Measurements from ENCODE around the gene HBE1.

Gene HBE1

DNA sequence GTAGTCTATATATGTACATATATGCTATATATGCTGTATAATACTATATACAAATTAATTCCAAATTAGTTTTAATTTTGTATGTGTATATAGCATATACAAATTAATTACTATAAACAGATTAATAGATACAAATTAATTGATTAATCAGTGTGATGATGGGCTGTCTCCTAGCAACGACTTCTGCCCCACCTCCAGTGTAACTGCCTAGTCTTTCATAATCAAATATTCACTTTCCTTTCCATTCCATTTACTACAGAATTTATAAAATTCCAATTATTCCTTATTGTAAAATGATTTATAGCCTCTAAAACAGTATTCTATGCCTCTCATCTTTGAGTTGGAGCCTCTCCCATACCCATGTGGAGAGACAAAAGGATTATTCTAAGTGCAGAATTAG, 36.4 kb downstream of the HBE1 start:
- no peak for DNase-seq (ENCODE audit: low spot score)

DNA sequence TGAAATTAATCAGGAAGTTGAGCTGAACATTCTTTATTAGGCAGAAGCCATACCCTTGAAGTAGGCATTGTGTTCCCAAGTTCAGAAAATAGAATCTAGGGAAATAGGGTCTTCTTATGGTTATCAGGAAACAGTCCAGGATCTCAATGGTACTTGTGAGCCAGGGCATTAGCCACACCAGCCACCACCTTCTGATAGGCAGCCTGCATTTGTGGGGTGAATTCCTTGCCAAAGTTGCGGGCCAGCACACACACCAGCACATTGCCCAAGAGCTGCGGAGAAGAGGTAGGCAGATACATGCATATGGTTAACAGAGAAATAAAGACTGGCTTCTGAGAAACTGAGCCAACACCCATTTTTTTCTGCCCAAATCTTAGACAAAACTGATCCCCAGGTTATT, 36.9 kb downstream of the HBE1 start:
- DNase-seq (ENCODE audit: low spot score) = no peak

DNA sequence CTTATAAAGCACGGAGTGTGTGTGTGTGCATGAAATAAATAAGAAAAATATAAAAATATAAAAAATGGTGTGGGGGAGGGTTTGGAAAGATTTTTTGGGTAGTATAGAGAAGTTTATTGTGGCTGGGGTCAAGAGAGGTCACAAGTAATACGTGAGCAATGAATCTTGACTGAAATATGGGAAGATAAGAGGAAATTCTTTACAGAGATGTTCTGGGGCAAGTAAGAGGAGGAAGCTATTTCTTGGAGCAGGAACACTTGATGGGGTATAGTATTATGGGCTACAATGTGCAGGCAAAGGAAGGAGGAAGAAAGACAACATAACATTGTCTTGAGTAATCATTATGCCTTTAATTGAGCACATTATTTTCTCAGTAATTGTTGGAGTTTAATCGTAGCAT, 37.6 kb downstream of the HBE1 start:
- no peak for DNase-seq (ENCODE audit: low spot score)

DNA sequence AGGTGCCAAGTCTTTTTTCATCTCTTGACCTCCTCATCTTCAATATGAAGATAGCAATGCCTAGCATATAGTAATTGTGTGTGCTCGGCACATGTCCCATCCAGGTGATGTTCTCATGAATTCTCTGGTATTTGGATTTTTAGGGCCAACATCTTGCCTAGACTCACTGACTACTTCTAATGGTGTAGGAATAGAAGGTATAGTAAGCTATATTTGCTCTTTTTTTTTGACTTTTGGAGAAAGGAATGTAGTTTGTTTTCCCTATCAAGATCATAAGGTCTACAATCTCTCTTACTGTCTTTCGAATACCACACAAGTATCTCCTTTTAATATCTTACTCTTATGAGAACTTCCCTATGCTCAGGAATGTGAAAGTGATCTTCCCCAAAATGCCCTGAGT, 38.6 kb downstream of the HBE1 start:
- DNase-seq (ENCODE audit: low spot score) = no peak

DNA sequence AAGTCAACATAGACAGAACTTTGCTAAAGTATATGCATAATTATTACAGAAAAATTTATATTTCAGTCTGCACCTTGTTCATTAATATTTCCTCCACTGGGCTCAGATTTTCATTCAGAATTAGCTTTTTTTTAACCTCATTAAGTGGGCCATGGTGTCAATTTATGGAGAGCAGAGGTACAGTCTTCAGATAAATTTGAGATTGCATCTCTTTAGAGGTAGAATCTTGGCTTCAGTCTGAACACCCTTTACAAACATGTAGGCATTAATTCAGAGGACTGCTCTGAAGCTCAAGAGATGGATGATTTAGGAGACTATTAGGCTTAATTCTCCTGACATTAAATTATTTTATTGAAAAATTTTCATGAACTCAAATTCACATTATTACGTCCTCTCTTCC, 39.5 kb downstream of the HBE1 start:
- no peak for DNase-seq (ENCODE audit: low spot score)

DNA sequence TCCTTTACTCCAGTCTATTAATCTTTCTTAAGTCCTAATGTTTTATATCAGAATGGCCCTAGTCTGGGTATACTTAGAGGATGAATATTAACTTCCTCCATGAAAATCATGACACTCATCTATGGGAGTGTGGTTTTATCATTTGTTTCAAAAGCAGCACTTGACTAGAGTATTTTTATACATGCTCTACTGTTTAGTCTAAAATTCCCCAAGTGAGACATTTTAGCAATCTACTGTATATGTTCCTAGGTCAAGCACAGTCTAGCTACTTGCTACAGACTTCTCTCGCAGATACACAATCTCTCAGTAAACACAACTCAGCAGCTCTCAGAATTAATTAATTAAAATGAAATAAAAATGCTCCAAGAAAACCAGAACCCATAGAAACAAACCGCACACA, 39.9 kb downstream of the HBE1 start:
- no peak for DNase-seq (ENCODE audit: low spot score)

DNA sequence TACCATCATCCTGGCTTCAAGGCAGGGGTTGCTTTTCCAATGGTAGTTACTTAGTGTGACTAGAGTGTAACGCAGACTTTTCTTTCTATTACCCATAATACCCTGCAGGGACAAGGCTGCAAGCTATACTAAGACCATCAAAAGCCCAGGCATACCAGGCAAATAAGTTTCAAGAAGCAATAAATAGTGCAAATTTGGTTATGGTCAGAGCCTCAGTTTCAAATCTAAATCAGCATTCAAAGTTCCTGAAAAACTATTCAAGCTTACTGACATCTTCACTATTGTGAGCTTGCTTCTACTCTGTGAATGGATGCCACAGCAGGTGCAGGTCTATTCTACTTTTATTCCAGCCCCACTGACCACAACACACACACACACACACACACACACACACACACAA, 40.4 kb downstream of the HBE1 start:
- no peak for DNase-seq (ENCODE audit: low spot score)

DNA sequence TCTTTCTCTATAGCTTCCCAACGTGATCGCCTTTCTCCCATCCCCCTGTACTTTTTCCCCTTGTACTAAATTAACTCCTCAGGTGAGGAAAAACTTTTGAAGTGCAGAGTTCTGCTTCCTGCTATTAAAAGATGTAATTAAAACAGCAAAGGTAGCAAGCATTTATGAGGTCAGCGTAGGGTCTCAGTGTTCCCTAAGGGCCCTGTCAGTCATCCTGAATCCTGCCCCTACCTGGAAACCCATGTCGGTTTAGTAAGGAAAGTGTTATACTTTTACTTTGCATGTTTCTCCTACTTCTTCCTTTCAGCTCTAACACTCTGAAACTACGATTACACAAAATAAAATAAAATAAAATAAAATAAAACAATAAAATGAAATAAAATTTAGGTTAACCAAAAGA, 41.6 kb downstream of the HBE1 start:
- no peak for DNase-seq (ENCODE audit: low spot score)

DNA sequence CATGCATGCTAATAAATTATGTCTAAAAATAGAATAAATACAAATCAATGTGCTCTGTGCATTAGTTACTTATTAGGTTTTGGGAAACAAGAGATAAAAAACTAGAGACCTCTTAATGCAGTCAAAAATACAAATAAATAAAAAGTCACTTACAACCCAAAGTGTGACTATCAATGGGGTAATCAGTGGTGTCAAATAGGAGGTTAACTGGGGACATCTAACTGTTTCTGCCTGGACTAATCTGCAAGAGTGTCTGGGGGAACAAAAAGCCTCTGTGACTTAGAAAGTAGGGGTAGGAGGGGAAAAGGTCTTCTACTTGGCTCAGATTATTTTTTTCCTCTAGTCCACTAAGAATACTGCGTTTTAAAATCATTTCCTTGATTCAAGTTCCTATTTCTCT, 42.1 kb downstream of the HBE1 start:
- no peak for DNase-seq (ENCODE audit: low spot score)

DNA sequence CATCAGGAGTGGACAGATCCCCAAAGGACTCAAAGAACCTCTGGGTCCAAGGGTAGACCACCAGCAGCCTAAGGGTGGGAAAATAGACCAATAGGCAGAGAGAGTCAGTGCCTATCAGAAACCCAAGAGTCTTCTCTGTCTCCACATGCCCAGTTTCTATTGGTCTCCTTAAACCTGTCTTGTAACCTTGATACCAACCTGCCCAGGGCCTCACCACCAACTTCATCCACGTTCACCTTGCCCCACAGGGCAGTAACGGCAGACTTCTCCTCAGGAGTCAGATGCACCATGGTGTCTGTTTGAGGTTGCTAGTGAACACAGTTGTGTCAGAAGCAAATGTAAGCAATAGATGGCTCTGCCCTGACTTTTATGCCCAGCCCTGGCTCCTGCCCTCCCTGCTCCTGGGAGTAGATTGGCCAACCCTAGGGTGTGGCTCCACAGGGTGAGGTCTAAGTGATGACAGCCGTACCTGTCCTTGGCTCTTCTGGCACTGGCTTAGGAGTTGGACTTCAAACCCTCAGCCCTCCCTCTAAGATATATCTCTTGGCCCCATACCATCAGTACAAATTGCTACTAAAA, 42.9 kb downstream of the HBE1 start, which contains the start of gene HBB:
TSS of gene HBB (minus strand) at position 340 of the 579 bp plus-strand sequence. CDS start at position 290, 50 bp downstream.
- no peak for DNase-seq (ENCODE audit: low spot score)

DNA sequence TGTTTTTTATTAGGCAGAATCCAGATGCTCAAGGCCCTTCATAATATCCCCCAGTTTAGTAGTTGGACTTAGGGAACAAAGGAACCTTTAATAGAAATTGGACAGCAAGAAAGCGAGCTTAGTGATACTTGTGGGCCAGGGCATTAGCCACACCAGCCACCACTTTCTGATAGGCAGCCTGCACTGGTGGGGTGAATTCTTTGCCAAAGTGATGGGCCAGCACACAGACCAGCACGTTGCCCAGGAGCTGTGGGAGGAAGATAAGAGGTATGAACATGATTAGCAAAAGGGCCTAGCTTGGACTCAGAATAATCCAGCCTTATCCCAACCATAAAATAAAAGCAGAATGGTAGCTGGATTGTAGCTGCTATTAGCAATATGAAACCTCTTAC, 44.3 kb downstream of the HBE1 start:
- no peak for DNase-seq (ENCODE audit: low spot score)

DNA sequence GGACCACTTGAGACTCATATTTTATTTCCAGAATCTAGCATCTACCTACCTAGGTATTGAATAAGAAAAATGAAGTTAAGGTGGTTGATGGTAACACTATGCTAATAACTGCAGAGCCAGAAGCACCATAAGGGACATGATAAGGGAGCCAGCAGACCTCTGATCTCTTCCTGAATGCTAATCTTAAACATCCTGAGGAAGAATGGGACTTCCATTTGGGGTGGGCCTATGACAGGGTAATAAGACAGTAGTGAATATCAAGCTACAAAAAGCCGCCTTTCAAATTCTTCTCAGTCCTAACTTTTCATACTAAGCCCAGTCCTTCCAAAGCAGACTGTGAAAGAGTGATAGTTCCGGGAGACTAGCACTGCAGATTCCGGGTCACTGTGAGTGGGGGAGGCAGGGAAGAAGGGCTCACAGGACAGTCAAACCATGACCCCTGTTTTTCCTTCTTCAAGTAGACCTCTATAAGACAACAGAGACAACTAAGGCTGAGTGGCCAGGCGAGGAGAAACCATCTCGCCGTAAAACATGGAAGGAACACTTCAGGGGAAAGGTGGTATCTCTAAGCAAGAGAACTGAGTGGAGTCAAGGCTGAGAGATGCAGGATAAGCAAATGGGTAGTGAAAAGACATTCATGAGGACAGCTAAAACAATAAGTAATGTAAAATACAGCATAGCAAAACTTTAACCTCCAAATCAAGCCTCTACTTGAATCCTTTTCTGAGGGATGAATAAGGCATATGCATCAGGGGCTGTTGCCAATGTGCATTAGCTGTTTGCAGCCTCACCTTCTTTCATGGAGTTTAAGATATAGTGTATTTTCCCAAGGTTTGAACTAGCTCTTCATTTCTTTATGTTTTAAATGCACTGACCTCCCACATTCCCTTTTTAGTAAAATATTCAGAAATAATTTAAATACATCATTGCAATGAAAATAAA, 44.9 kb downstream of the HBE1 start:
- DNase-seq (ENCODE audit: low spot score) = no peak

DNA sequence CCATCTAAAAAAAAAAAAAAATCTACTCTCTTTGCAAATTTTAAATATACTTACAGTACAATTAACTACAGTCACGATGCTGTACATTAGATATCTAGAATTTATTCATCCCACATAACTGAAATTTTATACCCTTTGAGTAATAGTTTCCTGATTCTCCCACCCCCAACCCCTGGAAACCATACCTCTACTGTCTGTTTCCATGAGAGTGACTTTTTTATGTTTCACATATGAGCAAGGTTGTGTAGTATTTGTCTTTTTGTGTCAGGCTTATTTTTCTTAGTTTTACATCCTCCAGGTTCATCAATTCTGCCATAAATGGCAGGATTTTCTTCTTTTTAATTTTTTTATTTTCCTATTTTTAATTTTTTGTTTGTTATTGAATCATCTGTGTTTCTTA, 46.1 kb downstream of the HBE1 start:
- no peak for DNase-seq (ENCODE audit: low spot score)

DNA sequence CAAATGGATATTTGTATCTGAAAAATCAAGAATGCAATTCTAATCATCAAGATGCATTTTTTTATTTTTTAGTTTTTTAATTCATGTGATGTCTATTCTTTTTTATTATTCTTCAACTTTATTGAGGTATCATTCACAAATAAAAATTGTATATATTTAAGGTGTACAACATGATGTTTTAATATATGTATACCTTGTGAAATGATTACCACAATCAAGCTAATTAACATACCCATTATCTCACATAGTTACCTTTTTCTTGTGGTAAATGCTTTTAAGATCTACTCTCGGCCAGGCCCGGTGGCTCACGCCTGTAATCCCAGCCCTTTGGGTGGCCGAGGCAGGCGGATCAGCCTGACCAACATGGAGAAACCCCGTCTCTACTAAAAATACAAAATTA, 46.6 kb downstream of the HBE1 start:
- no peak for DNase-seq (ENCODE audit: low spot score)

All from COLO829 (cell line).